Adrenal gland (tissue), 12 donors: ENCODE results near the gene DHFR2. TPM values are rescaled to one million over a fixed set of nuclear protein-coding genes. Genes with fewer than 3 reads are reported as not detected.
"Not testable (repeated sequence)": the region's sequence is repeated elsewhere in the genome, so short reads cannot be mapped to it uniquely, and the experiment has no call there.

ENCODE experiments used
- DNase-seq, 7 donors: peaks; one replicate each; pipeline ENCODE4 v3.0.0-alpha.2; 2019 to 2020
- H3K27ac ChIP-seq, 5 donors: fragments of 200-600 bp; sonication (generic) in 4 of 5; 1 replicate in 3 of 5; 2 replicates in 2 of 5; pipeline versions ENCODE4 v1.5.1 to v1.8.0; 2016 to 2020; ENCODE audit warnings: mild to moderate bottlenecking in 1 of 5
- H3K27me3 ChIP-seq: fragments of 200-600 bp; 2 replicates; pipeline ENCODE4 v1.8.0; 2021
- H3K36me3 ChIP-seq, 2 donors: fragments of 200-600 bp; replicated peaks in 1 of 2; 1 replicate in 1 of 2; 2 replicates in 1 of 2; pipeline versions ENCODE4 v1.5.1 to v1.8.0; 2018 to 2022
- H3K4me1 ChIP-seq, 2 donors: fragments of 200-600 bp; replicated peaks in 1 of 2; 1 replicate in 1 of 2; 2 replicates in 1 of 2; pipeline versions ENCODE4 v1.5.1 to v1.8.0; 2018 to 2021
- H3K4me3 ChIP-seq, 4 donors: fragments of 200-600 bp; sonication (generic) in 3 of 4; one replicate each; pipeline ENCODE4 v1.5.1; 2016 to 2018
- H3K9me3 ChIP-seq, 3 donors: fragments of 200-600 bp; sonication (generic) in 1 of 3; replicated peaks in 1 of 3; 1 replicate in 2 of 3; 2 replicates in 1 of 3; pipeline versions ENCODE4 v1.5.1 to v1.8.0; 2016 to 2021
- POLR2A ChIP-seq, 2 donors: fragments of 450-650 bp; IDR thresholded peaks; one replicate each; pipeline ENCODE4 v1.6.1; 2017; ENCODE audit warnings: antibody characterized with exemption in 2 of 2, mild to moderate bottlenecking in 2 of 2, moderate library complexity in 1 of 2
- WGBS, 4 donors: extraction: QIAGEN DNeasy Blood & Tissue Kit in 2 of 4; methylation state at CpG; one replicate each; pipeline versions ENCODE4 v1.1.5 to v1.1.7; 2013 to 2017; 5-methylcytosine and 5-hydroxymethylcytosine counted together
- intact Hi-C, 2 donors: fragments of 100-400 bp; cut with DNase I; formaldehyde crosslinking; loops; one replicate each; pipeline versions ENCODE4 v1.14.1 to v1.15.0; 2022 to 2023
- polyA plus RNA-seq, 3 donors: library from polyadenylated mRNA; stranded (reverse); fragments of 200-250 nt in 2 of 3; fragments of 350-450 nt in 1 of 3; fragmentation: Illumina TruSeq in 1 of 3; extraction: RNeasy Lipid Tissue Mini Kit (QIAGEN cat#74804) in 1 of 3; gene quantifications; one replicate each; pipeline ENCODE4 v1.2.3, GENCODE V29; 2013 to 2014
- total RNA-seq, 9 donors: library from RNA; depleted of rRNA in 4 of 9; stranded (reverse); fragments of >200 nt in 4 of 9; fragments of 120-200 nt in 1 of 9; fragmentation: NEBNext Ultra II Directional in 1 of 9; extraction: Animal tissue kit (Norgen Biotek cat#: 25700) in 1 of 9; gene quantifications; one replicate each; pipeline versions ENCODE4 v1.1.0 to v1.2.4, GENCODE V29; 2013 to 2023
- TF ChIP-seq, protein P1 (sequence below), 6 experiments: fragments of 450-650 bp in 4 of 6; fragments of 200-600 bp in 2 of 6; sonication (generic) in 1 of 6; IDR thresholded peaks; 1 replicate in 5 of 6; 2 replicates in 1 of 6; pipeline versions ENCODE4 v1.5.1 to v1.8.0; 2016 to 2021; ENCODE audit warnings: antibody characterized with exemption in 6 of 6, mild to moderate bottlenecking in 2 of 6, moderate library complexity in 1 of 6
- donor health status: healthy with polysubstance abuse.
- donor health status: Bipolar disorder and iron deficiency.
- donor health status: DM: yes; HTN: yes; CAD: no.
- donor health status: DM: no; HTN: no; CAD: no.
- donor health status: DM: no; HTN: no; CAD: no.
- donor health status: DM: yes; HTN: yes; CAD: no.

The DHFR2 gene
- total and polyA plus RNA-seq, 12 donors, result 2.3 to 12.3 (median 7.2) TPM

DNA sequence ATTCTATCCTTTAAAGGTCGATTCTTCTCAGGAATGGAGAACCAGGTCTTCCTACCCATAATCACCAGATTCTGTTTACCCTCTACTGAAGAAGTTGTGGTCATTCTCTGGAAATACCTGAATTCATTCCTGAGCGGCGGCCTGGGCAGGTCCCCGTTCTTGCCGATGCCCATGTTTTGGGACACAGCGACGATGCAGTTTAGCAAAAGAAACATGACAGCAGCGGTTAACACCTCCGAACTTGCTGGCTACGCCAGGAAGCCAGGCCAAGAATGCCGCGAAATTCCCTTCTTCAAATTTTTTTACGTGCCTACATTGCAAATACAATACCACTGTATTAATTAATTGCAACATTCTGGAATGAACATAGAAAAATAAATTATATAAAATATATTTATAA, 1.4 kb downstream of the DHFR2 start:
- intact Hi-C loops, result loop anchor here (10.0 kb wide), 1 partner anchor 56 kb away; no protein-coding TSS in a partner anchor
- no peak for DNase-seq
- no peaks in the 10 kb centered on the region for H3K36me3 ChIP-seq
- no peaks in the 10 kb centered on the region for H3K27me3 ChIP-seq
- no peak overlapping the region for H3K4me3 ChIP-seq
- no peak overlapping the region for H3K27ac ChIP-seq
- TF ChIP-seq POLR2A (IDR thresholded peaks at IDR 0.05), result no peak
- TF ChIP-seq, protein P1, sequence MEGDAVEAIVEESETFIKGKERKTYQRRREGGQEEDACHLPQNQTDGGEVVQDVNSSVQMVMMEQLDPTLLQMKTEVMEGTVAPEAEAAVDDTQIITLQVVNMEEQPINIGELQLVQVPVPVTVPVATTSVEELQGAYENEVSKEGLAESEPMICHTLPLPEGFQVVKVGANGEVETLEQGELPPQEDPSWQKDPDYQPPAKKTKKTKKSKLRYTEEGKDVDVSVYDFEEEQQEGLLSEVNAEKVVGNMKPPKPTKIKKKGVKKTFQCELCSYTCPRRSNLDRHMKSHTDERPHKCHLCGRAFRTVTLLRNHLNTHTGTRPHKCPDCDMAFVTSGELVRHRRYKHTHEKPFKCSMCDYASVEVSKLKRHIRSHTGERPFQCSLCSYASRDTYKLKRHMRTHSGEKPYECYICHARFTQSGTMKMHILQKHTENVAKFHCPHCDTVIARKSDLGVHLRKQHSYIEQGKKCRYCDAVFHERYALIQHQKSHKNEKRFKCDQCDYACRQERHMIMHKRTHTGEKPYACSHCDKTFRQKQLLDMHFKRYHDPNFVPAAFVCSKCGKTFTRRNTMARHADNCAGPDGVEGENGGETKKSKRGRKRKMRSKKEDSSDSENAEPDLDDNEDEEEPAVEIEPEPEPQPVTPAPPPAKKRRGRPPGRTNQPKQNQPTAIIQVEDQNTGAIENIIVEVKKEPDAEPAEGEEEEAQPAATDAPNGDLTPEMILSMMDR (IDR thresholded peaks at IDR 0.05), result no peak
- no peaks in the 10 kb centered on the region for H3K9me3 ChIP-seq
- 98% methylated on average over 13 of the region's 13 CpGs for WGBS, 4 donors
- peaks cover 8 to 20% of the 10 kb centered on the region in 2 donors for H3K4me1 ChIP-seq

DNA sequence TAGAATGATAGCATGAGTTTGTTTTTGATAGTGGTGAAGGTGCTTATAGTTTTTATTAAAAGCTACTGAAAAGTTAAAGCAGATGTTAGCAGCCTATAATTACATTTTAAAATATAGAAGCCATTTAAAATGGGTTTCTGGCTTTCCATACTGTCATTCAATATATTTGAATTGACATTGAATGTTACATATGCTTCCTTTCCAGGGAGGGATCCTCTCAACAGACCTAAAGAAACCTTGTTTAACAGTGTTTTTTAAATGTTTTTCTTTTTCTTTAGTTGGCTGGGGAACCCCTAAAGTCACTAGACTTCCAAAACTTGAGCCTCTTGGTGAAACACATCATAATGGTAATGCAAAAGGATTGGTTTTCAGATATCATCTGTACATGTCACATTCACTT, 12.2 kb downstream of the DHFR2 start:
- Histone ChIP-seq H3K36me3 (no peaks in the 10 kb centered on the region), H3K27ac (no peak overlapping the region), H3K4me3 (no peak overlapping the region), H3K4me1 (no peaks in the 10 kb centered on the region), H3K9me3 (no peaks in the 10 kb centered on the region), H3K27me3 (no peaks in the 10 kb centered on the region)
- intact Hi-C loops, result no loop called here
- DNase-seq, result no peak
- TF ChIP-seq POLR2A (IDR thresholded peaks at IDR 0.05), result no peak
- TF ChIP-seq, protein P1 (IDR thresholded peaks at IDR 0.05), result no peak

DNA sequence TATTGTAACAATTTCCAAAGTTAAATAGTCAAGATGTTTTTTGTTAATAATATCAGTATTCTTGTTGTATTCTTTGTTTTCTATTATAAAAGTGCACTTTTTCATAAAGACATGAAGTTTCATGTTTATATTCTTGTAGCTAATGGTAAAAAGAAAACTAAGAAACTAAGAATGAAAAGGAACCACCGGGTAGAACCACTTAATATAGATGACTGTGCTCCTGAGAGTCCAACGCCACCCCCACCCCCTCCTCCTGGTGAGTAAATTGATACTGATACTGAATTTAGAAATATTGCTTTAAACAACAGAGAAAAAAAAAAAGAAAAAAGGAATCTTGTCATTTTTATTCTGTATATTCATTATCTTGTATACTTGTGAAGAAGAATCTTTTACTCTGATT, 13.4 kb downstream of the DHFR2 start:
- Histone ChIP-seq H3K4me3 (no peak overlapping the region), H3K27ac (no peak overlapping the region), H3K9me3 (no peaks in the 10 kb centered on the region), H3K4me1 (no peaks in the 10 kb centered on the region), H3K27me3 (no peaks in the 10 kb centered on the region), H3K36me3 (no peaks in the 10 kb centered on the region)
- DNase-seq, result no peak
- 92 to 94% (median 92%) methylated on average over 2 of the region's 2 CpGs for WGBS, 4 donors
- TF ChIP-seq POLR2A (IDR thresholded peaks at IDR 0.05), result no peak
- TF ChIP-seq, protein P1 (IDR thresholded peaks at IDR 0.05), result no peak
- intact Hi-C loops, result no loop called here

DNA sequence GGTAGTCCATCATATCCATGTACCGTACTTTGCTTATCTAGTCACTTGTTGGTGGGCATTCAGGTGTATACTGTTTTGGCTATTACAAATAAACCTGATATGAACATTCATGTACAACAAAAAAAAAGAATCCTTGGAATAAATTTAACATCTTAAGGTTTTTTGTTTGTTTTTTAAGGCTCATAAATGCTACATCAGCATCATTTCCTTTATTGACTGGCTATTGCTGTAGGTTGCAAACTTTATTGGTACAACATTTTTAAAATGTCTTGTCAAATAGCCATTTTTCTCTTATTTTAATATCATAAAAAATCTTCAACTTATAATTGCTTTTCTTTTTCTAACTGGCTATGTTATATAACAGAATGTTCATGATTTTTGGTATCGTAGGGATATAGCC, 16.2 kb downstream of the DHFR2 start:
- intact Hi-C loops, result no loop called here
- Histone ChIP-seq H3K9me3 (no peaks in the 10 kb centered on the region), H3K4me3 (no peak overlapping the region), H3K27me3 (no peaks in the 10 kb centered on the region), H3K4me1 (no peaks in the 10 kb centered on the region), H3K36me3 (no peaks in the 10 kb centered on the region), H3K27ac (no peak overlapping the region)
- WGBS, 4 donors, result 96 to 99% (median 98%) methylated on average over 2 of the region's 2 CpGs
- no peak for TF ChIP-seq POLR2A (IDR thresholded peaks at IDR 0.05)
- TF ChIP-seq, protein P1 (IDR thresholded peaks at IDR 0.05), result no peak
- DNase-seq, result no peak

DNA sequence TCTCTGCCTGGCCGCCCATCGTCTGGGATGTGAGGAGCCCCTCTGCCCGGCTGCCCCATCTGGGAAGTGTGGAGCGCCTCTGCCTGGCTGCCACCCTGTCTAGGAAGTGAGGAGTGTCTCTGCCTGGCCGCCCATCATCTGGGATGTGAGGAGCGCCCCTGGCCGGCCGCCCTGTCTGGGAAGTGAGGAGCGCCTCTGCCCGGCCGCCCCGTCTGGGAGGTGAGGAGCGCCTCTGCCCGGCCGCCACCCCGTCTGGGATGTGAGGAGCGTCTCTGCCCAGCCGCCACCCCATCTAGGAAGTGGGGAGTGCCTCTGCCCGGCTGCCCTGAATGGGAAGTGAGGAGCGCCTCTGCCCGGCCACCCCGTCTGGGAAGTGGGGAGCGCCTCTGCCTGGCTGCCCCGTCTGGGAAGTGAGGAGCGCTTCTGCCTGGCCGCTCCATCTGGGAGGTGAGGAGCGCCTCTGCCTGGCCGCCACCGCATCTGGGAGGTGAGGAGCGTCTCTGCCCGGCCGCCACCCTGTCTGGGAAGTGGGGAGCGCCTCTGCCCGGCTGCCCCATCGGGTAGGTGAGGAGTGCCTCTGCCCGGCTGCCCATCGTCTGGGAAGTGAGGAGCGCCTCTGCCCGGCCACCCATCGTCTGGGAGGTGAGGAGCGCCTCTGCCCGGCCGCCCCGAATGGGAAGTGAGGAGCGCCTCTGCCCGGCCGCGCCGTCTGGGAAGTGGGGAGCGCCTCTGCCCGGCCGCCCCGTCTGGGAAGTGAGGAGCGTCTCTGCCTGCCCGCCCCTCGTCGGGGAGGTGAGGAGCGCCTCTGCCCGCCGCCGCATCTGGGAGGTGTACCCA, 18.4 kb downstream of the DHFR2 start:
- H3K36me3 ChIP-seq, H3K27me3 ChIP-seq, H3K4me1 ChIP-seq, DNase-seq, intact Hi-C loops, H3K4me3 ChIP-seq, H3K9me3 ChIP-seq, H3K27ac ChIP-seq: not testable (repeated sequence)
- WGBS, 4 donors, result 97 to 100% (median 99%) methylated on average over 17 to 61 of the region's 61 CpGs
